ENCODE results near the gene GLUD2. TPM values are rescaled to one million over a fixed set of nuclear protein-coding genes. Genes with fewer than 3 reads are reported as not detected.
"Not testable (repeated sequence)": the region's sequence is repeated elsewhere in the genome, so short reads cannot be mapped to it uniquely, and the experiment has no call there.

Gene GLUD2
- polyA plus RNA-seq (2013, experiment 1 of 2) = 0.12 TPM
- polyA plus RNA-seq (2013, experiment 2 of 2) = 0.21 TPM

GRCh38 chrX:121047441-121048419 lies at the start of gene GLUD2:
TSS of gene GLUD2 (plus strand) at chrX:121047610. CDS start at chrX:121047685, 75 bp downstream.
- 91% methylated on average over 42 of the region's 82 CpGs for WGBS

GRCh38 chrX:120999413-120999812 lies 48.0 kb upstream of the GLUD2 start:
- Histone ChIP-seq H3K23ac (ENCODE audit: low read length in 2 of 2) (no peak overlapping the region), H2BK5ac (ENCODE audit: low read depth, low read length, poor library complexity, severe bottlenecking) (no peak overlapping the region), H2BK120ac (ENCODE audit: low read depth, low read length) (no peak overlapping the region), H3K4me1 (ENCODE audit: control insufficient read depth, insufficient read depth, low read depth, low read length) (no peaks in the 10 kb centered on the region), H3K79me1 (replicated peaks; ENCODE audit: low read length, poor library complexity, severe bottlenecking) (no peaks in the 10 kb centered on the region), H3K27ac (ENCODE audit: low read length, poor library complexity, severe bottlenecking) (no peak overlapping the region), H2AFZ (ENCODE audit: low read depth, low read length) (no peak overlapping the region), H4K8ac (ENCODE audit: low read length) (no peak overlapping the region), H3K18ac (ENCODE audit: low read depth in 1 of 2, low read length in 2 of 2) (no peak overlapping the region), H3K27me3 (ENCODE audit: control insufficient read depth in 1 of 2, insufficient read depth in 1 of 2, low read length in 2 of 2) (no peaks in the 10 kb centered on the region), H3K9ac (ENCODE audit: low read length) (no peak overlapping the region), H2BK15ac (ENCODE audit: low read depth, poor library complexity, severe bottlenecking) (no peak overlapping the region), H3K4me2 (ENCODE audit: low read length, poor library complexity, severe bottlenecking) (no peak overlapping the region), H3K14ac (ENCODE audit: low read length in 2 of 2) (no peak overlapping the region), H4K91ac (ENCODE audit: low read length) (no peak overlapping the region), H3K36me3 (ENCODE audit: control insufficient read depth in 1 of 2, insufficient read depth in 2 of 2, low read depth in 1 of 2, low read length in 2 of 2) (no peaks in the 10 kb centered on the region), H2AK5ac (ENCODE audit: low read length, severe bottlenecking) (no peak overlapping the region), H3K9me3 (ENCODE audit: control insufficient read depth, low read length) (no peaks in the 10 kb centered on the region), H2BK12ac (ENCODE audit: low read length in 2 of 2) (no peak overlapping the region), H3K4me3 (ENCODE audit: insufficient read depth in 1 of 2, low read depth in 1 of 2, low read length in 2 of 2) (no peak overlapping the region), H3K4ac (ENCODE audit: low read depth in 1 of 2, low read length in 2 of 2) (no peak overlapping the region)
- 37% methylated on average over 2 of the region's 3 CpGs for WGBS
- DNase-seq = no peak

More at GRCh38 chrX:121047441-121048419, at the start of gene GLUD2:
- H2BK5ac ChIP-seq (ENCODE audit: low read depth, low read length, poor library complexity, severe bottlenecking); H3K4me2 ChIP-seq (ENCODE audit: low read length, poor library complexity, severe bottlenecking); H2BK15ac ChIP-seq (ENCODE audit: low read depth, poor library complexity, severe bottlenecking); H2BK12ac ChIP-seq (ENCODE audit: low read length in 2 of 2); H4K8ac ChIP-seq (ENCODE audit: low read length); H3K79me1 ChIP-seq (replicated peaks; ENCODE audit: low read length, poor library complexity, severe bottlenecking); H3K27ac ChIP-seq (ENCODE audit: low read length, poor library complexity, severe bottlenecking); H3K27me3 ChIP-seq (ENCODE audit: control insufficient read depth in 1 of 2, insufficient read depth in 1 of 2, low read length in 2 of 2); H4K91ac ChIP-seq (ENCODE audit: low read length); H3K36me3 ChIP-seq (ENCODE audit: control insufficient read depth in 1 of 2, insufficient read depth in 2 of 2, low read depth in 1 of 2, low read length in 2 of 2); H3K14ac ChIP-seq (ENCODE audit: low read length in 2 of 2); H3K4ac ChIP-seq (ENCODE audit: low read depth in 1 of 2, low read length in 2 of 2); DNase-seq; H3K4me1 ChIP-seq (ENCODE audit: control insufficient read depth, insufficient read depth, low read depth, low read length); H2AFZ ChIP-seq (ENCODE audit: low read depth, low read length); H2AK5ac ChIP-seq (ENCODE audit: low read length, severe bottlenecking); H3K9me3 ChIP-seq (ENCODE audit: control insufficient read depth, low read length); H3K18ac ChIP-seq (ENCODE audit: low read depth in 1 of 2, low read length in 2 of 2); H3K23ac ChIP-seq (ENCODE audit: low read length in 2 of 2); H2BK120ac ChIP-seq (ENCODE audit: low read depth, low read length): not testable (repeated sequence)
- H3K4me3 ChIP-seq (ENCODE audit: insufficient read depth in 1 of 2, low read depth in 1 of 2, low read length in 2 of 2) = peak within 1 kb of the TSS in 1 of 2 experiments; percentile 65
- peak within 1 kb of the TSS; percentile 65 for H3K9ac ChIP-seq (ENCODE audit: low read length)

GRCh38 chrX:121000589-121000988 lies 46.8 kb upstream of the GLUD2 start:
- H4K8ac ChIP-seq (ENCODE audit: low read length) = no peak overlapping the region
- no peaks in the 10 kb centered on the region for H3K9me3 ChIP-seq (ENCODE audit: control insufficient read depth, low read length)
- WGBS = 73% methylated on average over 4 of the region's 4 CpGs

GRCh38 chrX:121008920-121009319 lies 38.5 kb upstream of the GLUD2 start:
- Histone ChIP-seq H3K4ac (ENCODE audit: low read depth in 1 of 2, low read length in 2 of 2) (no peak overlapping the region), H3K18ac (ENCODE audit: low read depth in 1 of 2, low read length in 2 of 2) (no peak overlapping the region), H3K79me1 (replicated peaks; ENCODE audit: low read length, poor library complexity, severe bottlenecking) (no peaks in the 10 kb centered on the region), H3K4me1 (ENCODE audit: control insufficient read depth, insufficient read depth, low read depth, low read length) (no peaks in the 10 kb centered on the region), H3K14ac (ENCODE audit: low read length in 2 of 2) (no peak overlapping the region), H3K27me3 (ENCODE audit: control insufficient read depth in 1 of 2, insufficient read depth in 1 of 2, low read length in 2 of 2) (no peaks in the 10 kb centered on the region), H3K36me3 (ENCODE audit: control insufficient read depth in 1 of 2, insufficient read depth in 2 of 2, low read depth in 1 of 2, low read length in 2 of 2) (no peaks in the 10 kb centered on the region), H2AFZ (ENCODE audit: low read depth, low read length) (no peak overlapping the region), H3K27ac (ENCODE audit: low read length, poor library complexity, severe bottlenecking) (no peak overlapping the region), H2BK5ac (ENCODE audit: low read depth, low read length, poor library complexity, severe bottlenecking) (no peak overlapping the region), H2BK15ac (ENCODE audit: low read depth, poor library complexity, severe bottlenecking) (no peak overlapping the region), H4K8ac (ENCODE audit: low read length) (no peak overlapping the region), H2BK12ac (ENCODE audit: low read length in 2 of 2) (no peak overlapping the region), H3K9ac (ENCODE audit: low read length) (no peak overlapping the region), H3K23ac (ENCODE audit: low read length in 2 of 2) (no peak overlapping the region), H2BK120ac (ENCODE audit: low read depth, low read length) (no peak overlapping the region), H3K9me3 (ENCODE audit: control insufficient read depth, low read length) (peaks cover 10% of the 10 kb centered on the region), H3K4me2 (ENCODE audit: low read length, poor library complexity, severe bottlenecking) (no peak overlapping the region), H3K4me3 (ENCODE audit: insufficient read depth in 1 of 2, low read depth in 1 of 2, low read length in 2 of 2) (no peak overlapping the region), H2AK5ac (ENCODE audit: low read length, severe bottlenecking) (no peak overlapping the region), H4K91ac (ENCODE audit: low read length) (no peak overlapping the region)
- no peak for DNase-seq
- WGBS = 94% methylated on average over 1 of the region's 1 CpG

More at GRCh38 chrX:121000589-121000988, 46.8 kb upstream of the GLUD2 start:
- Histone ChIP-seq H2AFZ (ENCODE audit: low read depth, low read length) (no peak overlapping the region), H2BK15ac (ENCODE audit: low read depth, poor library complexity, severe bottlenecking) (no peak overlapping the region), H4K91ac (ENCODE audit: low read length) (no peak overlapping the region), H2BK5ac (ENCODE audit: low read depth, low read length, poor library complexity, severe bottlenecking) (no peak overlapping the region), H3K79me1 (replicated peaks; ENCODE audit: low read length, poor library complexity, severe bottlenecking) (no peaks in the 10 kb centered on the region), H3K4me1 (ENCODE audit: control insufficient read depth, insufficient read depth, low read depth, low read length) (no peaks in the 10 kb centered on the region), H3K27ac (ENCODE audit: low read length, poor library complexity, severe bottlenecking) (no peak overlapping the region), H3K23ac (ENCODE audit: low read length in 2 of 2) (no peak overlapping the region), H3K36me3 (ENCODE audit: control insufficient read depth in 1 of 2, insufficient read depth in 2 of 2, low read depth in 1 of 2, low read length in 2 of 2) (no peaks in the 10 kb centered on the region), H3K14ac (ENCODE audit: low read length in 2 of 2) (no peak overlapping the region), H2BK12ac (ENCODE audit: low read length in 2 of 2) (no peak overlapping the region), H3K27me3 (ENCODE audit: control insufficient read depth in 1 of 2, insufficient read depth in 1 of 2, low read length in 2 of 2) (no peaks in the 10 kb centered on the region), H3K18ac (ENCODE audit: low read depth in 1 of 2, low read length in 2 of 2) (no peak overlapping the region), H3K4me3 (ENCODE audit: insufficient read depth in 1 of 2, low read depth in 1 of 2, low read length in 2 of 2) (no peak overlapping the region), H3K9ac (ENCODE audit: low read length) (no peak overlapping the region), H2AK5ac (ENCODE audit: low read length, severe bottlenecking) (no peak overlapping the region), H3K4ac (ENCODE audit: low read depth in 1 of 2, low read length in 2 of 2) (no peak overlapping the region), H3K4me2 (ENCODE audit: low read length, poor library complexity, severe bottlenecking) (no peak overlapping the region), H2BK120ac (ENCODE audit: low read depth, low read length) (no peak overlapping the region)
- no peak for DNase-seq

Measured in mesenchymal stem cell (in vitro differentiated cells and primary cell).